ENCODE data around the gene LRP5. TPM values are rescaled to one million over a fixed set of nuclear protein-coding genes. Genes with fewer than 3 reads are reported as not detected.

Gene LRP5
- total and polyA plus RNA-seq, 2 experiments from 2014 or later, result 26.9 to 51.1 TPM

DNA sequence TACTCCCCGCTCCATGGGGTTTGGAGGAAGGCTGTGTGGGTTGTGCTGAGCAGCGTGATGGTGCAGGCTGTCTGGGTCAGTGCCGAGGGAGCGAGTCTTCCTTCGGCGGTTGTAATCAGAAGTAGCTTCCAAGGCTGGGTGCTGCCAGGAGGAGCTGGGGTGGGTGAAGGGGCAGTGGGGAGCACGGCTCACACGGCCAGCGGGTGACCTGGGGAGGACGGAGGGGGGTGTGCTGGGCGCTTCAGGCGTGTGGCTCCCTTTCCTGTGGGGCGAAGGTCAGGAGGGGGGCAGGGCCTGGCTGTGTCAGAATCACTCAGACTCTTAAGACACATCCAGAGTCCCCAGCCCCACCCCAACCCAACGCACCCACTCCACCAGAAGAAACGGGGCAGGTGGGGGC, 60.2 kb downstream of the LRP5 start (continued):
- TF ChIP-seq ZNF462 (CRISPR knock-in tag; IDR thresholded peaks at IDR 0.05) (no peak), EZH2 (IDR thresholded peaks at IDR 0.05; ENCODE audit: low read depth, unreplicated experiment) (no peak), STAT1 (IDR thresholded peaks at IDR 0.05; ENCODE audit: unreplicated experiment) (no peak)

GRCh38 chr11:68373189-68373814, 60.9 kb downstream of the LRP5 start:
- Histone ChIP-seq H3K36me3 (ENCODE audit: insufficient read depth) (no peaks in the 10 kb centered on the region), H4K20me1 (replicated peaks; ENCODE audit: insufficient read depth) (no peaks in the 10 kb centered on the region), H3K4me1 (ENCODE audit: insufficient read depth) (no peaks in the 10 kb centered on the region), H3K9me2 (ENCODE audit: insufficient read depth) (no peaks in the 10 kb centered on the region), H3K27me3 (ENCODE audit: insufficient read depth) (no peaks in the 10 kb centered on the region), H2AFZ (no peak overlapping the region), H3K4me3 (no peak overlapping the region), H3K4me2 (no peak overlapping the region), H3K79me2 (replicated peaks; ENCODE audit: insufficient read depth) (no peaks in the 10 kb centered on the region), H3F3A (replicated peaks; ENCODE audit: low read depth) (no peaks in the 10 kb centered on the region), H3K27ac (ENCODE audit: low read depth) (no peak overlapping the region)
- Mint-ChIP-seq H3K9me3 (no peaks in the 10 kb centered on the region; the same call in 2 of the 3 replicates), H3K4me3 (no peak overlapping the region), H3K4me1 (peaks cover 5% of the 10 kb centered on the region; the same call in 2 of the 3 replicates), H3K27me3 (ENCODE audit: insufficient read depth, low read depth, poor library complexity) (peaks cover 11% of the 10 kb centered on the region), H3K27ac (peak overlapping the region; percentile 45; the same call in 1 of the 2 replicates), H3K36me3 (ENCODE audit: low read depth) (peaks cover 20% of the 10 kb centered on the region)
- no peak for DNase-seq (ENCODE audit: low spot score)
- no peak for ATAC-seq
- no peak for TF ChIP-seq ZNF462 (CRISPR knock-in tag; IDR thresholded peaks at IDR 0.05)
- TF ChIP-seq ZNF331 (CRISPR knock-in tag; IDR thresholded peaks at IDR 0.05; ENCODE audit: low read depth), result no peak
- TF ChIP-seq, protein P1, sequence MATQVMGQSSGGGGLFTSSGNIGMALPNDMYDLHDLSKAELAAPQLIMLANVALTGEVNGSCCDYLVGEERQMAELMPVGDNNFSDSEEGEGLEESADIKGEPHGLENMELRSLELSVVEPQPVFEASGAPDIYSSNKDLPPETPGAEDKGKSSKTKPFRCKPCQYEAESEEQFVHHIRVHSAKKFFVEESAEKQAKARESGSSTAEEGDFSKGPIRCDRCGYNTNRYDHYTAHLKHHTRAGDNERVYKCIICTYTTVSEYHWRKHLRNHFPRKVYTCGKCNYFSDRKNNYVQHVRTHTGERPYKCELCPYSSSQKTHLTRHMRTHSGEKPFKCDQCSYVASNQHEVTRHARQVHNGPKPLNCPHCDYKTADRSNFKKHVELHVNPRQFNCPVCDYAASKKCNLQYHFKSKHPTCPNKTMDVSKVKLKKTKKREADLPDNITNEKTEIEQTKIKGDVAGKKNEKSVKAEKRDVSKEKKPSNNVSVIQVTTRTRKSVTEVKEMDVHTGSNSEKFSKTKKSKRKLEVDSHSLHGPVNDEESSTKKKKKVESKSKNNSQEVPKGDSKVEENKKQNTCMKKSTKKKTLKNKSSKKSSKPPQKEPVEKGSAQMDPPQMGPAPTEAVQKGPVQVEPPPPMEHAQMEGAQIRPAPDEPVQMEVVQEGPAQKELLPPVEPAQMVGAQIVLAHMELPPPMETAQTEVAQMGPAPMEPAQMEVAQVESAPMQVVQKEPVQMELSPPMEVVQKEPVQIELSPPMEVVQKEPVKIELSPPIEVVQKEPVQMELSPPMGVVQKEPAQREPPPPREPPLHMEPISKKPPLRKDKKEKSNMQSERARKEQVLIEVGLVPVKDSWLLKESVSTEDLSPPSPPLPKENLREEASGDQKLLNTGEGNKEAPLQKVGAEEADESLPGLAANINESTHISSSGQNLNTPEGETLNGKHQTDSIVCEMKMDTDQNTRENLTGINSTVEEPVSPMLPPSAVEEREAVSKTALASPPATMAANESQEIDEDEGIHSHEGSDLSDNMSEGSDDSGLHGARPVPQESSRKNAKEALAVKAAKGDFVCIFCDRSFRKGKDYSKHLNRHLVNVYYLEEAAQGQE (IDR thresholded peaks at IDR 0.05; ENCODE audit: unreplicated experiment), result no peak
